ENCODE results near the gene LEMD1. TPM values are rescaled to one million over a fixed set of nuclear protein-coding genes. Genes with fewer than 3 reads are reported as not detected.
"Not testable (repeated sequence)": the region's sequence is repeated elsewhere in the genome, so short reads cannot be mapped to it uniquely, and the experiment has no call there.

The LEMD1 gene
- total RNA-seq, 1 donor: not detected

DNA sequence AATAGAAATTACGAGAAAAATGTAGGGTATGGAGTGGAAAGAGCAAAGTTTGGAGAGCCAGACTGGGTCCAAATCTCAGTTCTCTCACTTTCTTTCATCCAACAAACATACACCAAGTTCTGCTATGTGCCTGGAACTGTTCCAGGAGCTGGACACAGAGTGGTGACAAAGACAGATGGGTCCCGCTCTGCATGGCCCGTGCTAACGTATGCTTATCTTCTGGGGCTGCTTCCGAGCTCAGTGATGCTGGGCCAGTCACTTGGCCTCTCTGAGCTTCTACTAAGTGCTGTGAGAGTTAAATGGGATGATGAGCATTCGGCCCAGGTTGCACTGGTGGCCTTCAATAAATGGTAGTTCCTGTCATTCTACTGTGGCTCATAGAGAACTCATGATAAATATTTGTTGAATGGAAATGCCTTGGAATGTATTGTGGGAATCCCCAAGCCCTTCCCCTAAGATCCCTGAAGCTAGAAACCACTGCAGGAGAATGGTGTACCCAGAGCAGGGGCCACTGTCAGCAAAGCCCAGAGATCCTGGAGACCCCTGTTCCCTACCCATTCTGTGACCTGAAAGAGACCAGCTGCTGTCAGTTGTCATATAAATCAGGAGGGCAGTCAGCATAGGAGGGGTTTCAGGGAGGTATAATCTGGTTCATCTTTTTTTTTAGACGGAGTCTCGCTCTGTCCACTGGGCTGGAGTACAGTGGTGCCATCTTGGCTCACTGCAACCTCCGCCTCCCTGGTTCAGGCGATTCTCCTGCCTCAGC, 3.8 kb downstream of the LEMD1 start:
- no peak for DNase-seq (ENCODE audit: low read depth)
- TF ChIP-seq, protein P1, sequence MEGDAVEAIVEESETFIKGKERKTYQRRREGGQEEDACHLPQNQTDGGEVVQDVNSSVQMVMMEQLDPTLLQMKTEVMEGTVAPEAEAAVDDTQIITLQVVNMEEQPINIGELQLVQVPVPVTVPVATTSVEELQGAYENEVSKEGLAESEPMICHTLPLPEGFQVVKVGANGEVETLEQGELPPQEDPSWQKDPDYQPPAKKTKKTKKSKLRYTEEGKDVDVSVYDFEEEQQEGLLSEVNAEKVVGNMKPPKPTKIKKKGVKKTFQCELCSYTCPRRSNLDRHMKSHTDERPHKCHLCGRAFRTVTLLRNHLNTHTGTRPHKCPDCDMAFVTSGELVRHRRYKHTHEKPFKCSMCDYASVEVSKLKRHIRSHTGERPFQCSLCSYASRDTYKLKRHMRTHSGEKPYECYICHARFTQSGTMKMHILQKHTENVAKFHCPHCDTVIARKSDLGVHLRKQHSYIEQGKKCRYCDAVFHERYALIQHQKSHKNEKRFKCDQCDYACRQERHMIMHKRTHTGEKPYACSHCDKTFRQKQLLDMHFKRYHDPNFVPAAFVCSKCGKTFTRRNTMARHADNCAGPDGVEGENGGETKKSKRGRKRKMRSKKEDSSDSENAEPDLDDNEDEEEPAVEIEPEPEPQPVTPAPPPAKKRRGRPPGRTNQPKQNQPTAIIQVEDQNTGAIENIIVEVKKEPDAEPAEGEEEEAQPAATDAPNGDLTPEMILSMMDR (IDR thresholded peaks at IDR 0.05; ENCODE audit: insufficient read depth, low read depth, low read length): no peak

DNA sequence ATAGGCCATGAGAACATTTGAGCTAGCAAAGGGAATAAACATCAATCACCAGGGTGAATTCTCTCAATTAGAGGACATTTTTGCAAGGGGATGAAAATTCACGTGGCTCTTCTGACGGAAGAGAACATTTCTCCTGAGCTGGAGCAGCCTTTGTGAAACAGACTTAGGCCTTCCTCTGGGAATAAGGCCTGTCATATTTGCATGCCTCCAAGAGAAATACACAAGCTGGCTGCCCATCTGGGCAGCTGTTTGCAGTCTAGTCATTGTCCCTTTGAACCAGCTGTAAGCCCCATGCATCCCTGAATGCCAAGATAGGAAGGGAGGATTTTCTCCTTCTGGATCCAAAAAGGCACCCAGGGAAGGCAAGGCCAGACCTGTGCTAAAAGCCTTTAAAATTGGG, 5.5 kb downstream of the LEMD1 start:
- TF ChIP-seq, protein P1 (IDR thresholded peaks at IDR 0.05; ENCODE audit: insufficient read depth, low read depth, low read length): no peak
- DNase-seq (ENCODE audit: low read depth): no peak
- H3K4me3 ChIP-seq (ENCODE audit: low read depth, low read length): no peak overlapping the region

More for the DNA sequence above, 3.8 kb downstream of the LEMD1 start:
- H3K4me3 ChIP-seq (ENCODE audit: low read depth, low read length): no peak overlapping the region

DNA sequence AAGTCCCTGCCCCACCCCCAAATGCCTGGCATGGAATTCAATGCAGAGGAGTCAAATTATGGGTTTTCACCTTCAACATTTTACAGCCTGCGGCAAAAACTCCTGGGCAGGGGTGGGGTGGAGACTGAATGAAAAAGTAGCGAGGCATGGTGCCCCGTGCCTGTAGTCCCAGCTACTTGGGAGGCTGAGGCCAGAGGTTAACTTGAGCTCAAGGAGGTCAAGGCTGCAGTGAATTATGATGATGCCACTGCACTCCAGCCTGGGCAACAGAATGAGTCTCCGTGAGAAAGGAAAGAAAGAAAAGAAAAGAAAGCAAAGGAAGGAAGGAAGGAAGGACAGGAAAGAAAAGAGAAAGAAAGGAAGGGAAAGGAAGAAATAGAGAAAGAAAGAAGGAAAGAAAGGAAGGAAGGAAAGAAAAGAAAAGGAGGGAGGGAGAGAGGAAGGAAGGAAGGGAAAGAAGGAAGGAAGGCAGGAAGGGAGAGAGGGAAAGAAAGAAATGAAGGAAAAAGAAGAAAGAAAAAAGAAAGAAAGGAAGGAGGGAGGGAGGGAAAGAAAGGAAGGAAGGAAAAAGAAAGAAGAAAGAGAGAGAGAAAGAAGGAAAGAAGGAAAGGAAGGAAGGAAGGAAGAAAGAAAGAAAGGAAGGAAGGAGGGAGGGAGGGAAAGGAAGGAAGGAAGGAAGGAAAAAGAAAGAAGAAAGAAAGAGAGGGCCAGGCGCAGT, 11.1 kb downstream of the LEMD1 start:
- no peak for DNase-seq (ENCODE audit: low read depth)
- TF ChIP-seq, protein P1 (IDR thresholded peaks at IDR 0.05; ENCODE audit: insufficient read depth, low read depth, low read length): no peak
- no peak overlapping the region for H3K4me3 ChIP-seq (ENCODE audit: low read depth, low read length)

DNA sequence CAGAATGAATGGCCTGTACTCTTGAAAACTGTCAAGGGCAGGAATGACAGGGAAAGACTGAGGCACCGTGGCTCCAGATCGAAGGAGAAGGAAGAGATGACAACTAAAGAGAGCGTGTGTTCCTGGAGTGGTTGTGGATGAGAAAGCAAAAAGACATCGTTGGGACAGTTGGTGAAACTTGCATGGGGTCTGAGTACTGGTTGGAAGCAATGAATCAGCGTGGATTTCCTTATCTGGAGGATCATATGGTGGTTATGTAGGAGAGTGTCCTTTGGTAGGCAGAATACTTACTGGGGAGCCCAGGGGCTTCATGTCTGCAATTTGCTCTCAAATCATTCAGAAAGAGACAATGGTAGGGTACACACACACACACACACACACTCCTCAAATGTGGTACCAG, 13.9 kb downstream of the LEMD1 start:
- DNase-seq (ENCODE audit: low read depth): no peak
- H3K4me3 ChIP-seq (ENCODE audit: low read depth, low read length): no peak overlapping the region
- TF ChIP-seq, protein P1 (IDR thresholded peaks at IDR 0.05; ENCODE audit: insufficient read depth, low read depth, low read length): no peak

DNA sequence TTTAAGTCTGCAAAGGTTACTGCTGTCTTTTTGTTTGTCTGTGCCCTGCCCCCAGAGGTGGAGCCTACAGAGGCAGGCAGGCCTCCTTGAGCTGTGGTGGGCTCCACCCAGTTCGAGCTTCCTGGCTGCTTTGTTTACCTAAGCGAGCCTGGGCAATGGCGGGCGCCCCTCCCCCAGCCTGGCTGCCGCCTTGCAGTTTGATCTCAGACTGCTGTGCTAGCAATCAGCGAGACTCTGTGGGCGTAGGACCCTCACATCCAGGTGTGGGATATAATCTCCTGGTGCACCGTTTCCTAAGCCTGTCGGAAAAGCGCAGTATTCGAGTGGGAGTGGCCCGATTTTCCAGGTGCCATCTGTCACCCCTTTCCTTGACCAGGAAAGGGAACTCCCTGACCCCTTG, 15.6 kb downstream of the LEMD1 start:
- not testable (repeated sequence) for H3K4me3 ChIP-seq (ENCODE audit: low read depth, low read length); DNase-seq (ENCODE audit: low read depth)

DNA sequence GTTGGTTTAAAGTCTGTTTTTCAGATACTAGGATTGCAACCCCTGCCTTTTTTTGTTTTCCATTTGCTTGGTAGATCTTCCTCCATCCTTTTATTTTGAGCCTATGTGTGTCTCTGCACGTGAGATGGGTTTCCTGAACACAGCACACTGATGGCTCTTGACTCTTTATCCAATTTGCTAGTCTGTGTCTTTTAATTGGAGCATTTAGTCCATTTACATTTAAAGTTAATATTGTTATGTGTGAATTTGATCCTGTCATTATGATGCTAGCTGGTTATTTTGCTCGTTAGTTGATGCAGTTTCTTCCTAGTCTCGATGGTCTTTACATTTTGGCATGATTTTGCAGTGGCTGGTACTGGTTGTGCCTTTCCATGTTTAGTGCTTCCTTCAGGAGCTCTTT, 17.4 kb downstream of the LEMD1 start:
- H3K4me3 ChIP-seq (ENCODE audit: low read depth, low read length); DNase-seq (ENCODE audit: low read depth): not testable (repeated sequence)

DNA sequence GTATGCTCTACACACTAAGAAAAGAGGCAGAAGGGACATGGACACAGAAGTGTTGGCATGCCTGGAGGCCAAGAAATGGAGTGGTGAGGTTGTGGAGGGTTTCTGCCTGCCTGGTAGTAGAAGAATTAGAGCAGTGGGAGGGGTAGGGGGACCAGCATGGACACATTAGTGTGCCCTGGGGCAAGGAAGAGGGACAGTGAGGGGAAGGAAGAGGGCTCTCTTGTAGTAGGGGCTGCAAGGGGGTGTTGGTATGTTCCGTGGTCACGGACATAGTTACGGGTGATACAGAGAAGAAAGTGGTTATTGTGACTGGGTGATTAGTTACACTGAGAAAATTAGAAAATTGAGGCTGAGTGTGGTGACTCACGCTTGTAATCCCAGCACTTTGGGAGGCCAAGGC, 23.3 kb downstream of the LEMD1 start:
- TF ChIP-seq, protein P1 (IDR thresholded peaks at IDR 0.05; ENCODE audit: insufficient read depth, low read depth, low read length): no peak
- no peak for DNase-seq (ENCODE audit: low read depth)

More for the DNA sequence above, 23.3 kb downstream of the LEMD1 start:
- no peak overlapping the region for H3K4me3 ChIP-seq (ENCODE audit: low read depth, low read length)
